CD4-positive, alpha-beta T cell treated with Interleukin-2 at 100 ng/mL for 4 hours (primary cell): ENCODE measurements around the gene NLGN4X.

Experiments used
- DNase-seq: peaks from one replicate; pipeline ENCODE4 v3.0.0-alpha.2; 2020; ENCODE audit warnings: low spot score

NLGN4X gene

DNA sequence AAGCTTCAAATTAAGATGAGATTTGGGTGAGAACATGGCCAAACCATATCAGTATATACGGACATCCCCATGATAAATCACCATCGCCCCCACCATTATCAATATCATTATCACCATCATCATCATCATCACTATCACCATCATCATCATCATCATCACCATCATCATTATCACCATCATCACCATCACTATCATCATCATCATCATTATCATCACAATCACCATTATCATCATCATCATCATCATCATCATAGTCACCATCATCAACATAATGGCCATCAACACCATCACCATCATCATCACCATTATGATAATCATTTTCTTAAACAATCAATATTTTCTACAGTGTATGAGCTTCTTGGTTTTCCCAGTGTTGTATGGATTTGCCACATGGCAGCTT is 360.9 kb downstream of the NLGN4X start:
- DNase-seq: no peak

DNA sequence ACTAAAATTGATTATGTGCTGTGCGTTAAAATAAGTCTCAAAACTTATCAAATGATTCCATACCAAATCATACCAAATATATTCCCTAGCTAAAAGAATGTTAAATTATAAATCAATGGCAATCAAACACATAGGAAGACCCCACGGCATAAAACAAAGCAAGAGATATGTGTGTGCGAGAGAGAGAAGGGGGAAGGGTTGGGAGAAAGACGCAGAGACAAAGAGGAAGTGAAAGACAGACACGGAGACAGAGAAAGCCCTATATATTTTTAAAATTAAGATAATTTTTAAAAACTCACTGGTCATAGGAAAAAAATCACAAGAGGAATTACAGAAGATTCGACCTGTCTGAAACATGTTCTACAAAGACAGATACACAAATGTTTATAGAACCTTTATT is 371.4 kb downstream of the NLGN4X start:
- no peak for DNase-seq

DNA sequence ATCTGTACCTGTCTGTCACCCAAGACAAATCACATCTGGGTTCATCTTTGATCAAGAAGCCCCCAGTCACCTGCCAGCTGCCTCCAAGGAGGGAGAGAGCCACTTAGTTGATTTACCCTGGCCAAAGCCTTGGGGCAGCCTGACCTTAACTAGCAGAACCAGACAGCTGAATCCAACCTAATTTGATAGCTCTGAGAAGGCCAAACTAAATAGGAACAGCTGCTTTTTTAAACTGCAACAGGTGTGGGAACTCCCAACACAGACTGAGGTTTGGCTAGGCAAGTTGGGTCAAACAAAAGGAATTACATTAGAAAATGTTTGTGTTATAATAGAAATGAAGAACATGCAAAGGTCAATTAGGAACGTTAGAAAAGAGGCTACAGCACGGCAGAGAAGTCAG is 375.7 kb downstream of the NLGN4X start:
- DNase-seq: no peak

DNA sequence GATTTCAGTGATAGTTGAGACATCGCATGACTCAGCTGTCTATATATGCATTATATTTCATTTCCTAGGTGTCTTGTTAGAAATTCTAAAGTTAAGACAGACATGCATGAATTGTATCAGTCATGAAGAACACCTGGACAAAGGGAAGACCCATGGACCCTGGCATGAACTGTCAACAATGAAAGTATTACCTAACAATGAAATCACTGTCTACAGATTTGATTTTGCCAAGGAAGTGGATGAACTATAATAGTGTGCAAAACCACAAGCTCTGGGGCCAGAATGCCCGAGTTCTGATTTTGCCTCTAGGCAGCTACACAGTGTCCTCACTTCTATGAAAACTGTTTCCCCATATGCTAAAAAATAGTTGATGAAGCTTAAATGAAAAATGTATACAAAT is 386.1 kb downstream of the NLGN4X start:
- no peak for DNase-seq
